ENCODE data around the gene PIGS.

The PIGS gene

DNA sequence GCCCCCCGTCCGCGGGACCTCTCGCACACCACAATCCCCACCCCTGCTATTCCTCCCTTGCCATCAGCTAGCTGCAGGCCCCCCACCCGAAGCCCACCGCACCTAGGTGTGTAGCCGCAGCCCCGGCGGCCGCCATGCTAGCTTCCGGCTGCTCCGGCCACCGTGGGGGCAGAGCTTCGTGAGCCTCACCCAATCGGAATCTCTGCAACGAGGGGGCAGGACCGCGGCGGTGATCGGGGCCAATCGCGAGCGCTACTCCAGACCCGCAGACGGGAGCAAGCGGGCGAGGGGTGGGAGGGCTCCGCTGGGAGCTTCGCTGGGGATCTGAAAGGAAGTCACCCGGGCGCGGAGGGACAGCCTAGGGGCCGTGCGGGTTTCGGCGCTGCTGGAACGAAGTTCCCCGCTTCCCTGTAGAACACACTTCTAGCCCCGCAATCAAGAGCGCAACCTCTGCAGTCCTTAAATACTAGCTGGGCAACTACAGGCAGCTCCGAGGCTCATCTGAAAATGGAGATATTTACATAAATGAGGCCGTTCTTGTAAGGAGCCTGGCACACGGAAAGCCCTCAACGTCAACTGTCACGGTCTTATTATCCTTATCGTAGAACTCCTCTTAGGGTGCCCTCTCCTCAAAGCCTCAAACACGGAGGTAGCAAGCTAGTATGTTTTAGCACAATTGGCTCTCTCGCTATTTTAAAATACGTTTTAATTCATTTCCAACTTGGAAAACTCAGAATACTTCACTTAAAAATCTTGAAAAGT, at the start of gene PIGS:
Gene PIGS (minus strand): TSS at position 164 of the 762 bp plus-strand sequence. CDS start 28 bp downstream, at position 136.
- in situ Hi-C loops (cut with HindIII; ENCODE audit: low sequenced_read_pairs): no loop called here
- TF ChIP-seq, protein P1, sequence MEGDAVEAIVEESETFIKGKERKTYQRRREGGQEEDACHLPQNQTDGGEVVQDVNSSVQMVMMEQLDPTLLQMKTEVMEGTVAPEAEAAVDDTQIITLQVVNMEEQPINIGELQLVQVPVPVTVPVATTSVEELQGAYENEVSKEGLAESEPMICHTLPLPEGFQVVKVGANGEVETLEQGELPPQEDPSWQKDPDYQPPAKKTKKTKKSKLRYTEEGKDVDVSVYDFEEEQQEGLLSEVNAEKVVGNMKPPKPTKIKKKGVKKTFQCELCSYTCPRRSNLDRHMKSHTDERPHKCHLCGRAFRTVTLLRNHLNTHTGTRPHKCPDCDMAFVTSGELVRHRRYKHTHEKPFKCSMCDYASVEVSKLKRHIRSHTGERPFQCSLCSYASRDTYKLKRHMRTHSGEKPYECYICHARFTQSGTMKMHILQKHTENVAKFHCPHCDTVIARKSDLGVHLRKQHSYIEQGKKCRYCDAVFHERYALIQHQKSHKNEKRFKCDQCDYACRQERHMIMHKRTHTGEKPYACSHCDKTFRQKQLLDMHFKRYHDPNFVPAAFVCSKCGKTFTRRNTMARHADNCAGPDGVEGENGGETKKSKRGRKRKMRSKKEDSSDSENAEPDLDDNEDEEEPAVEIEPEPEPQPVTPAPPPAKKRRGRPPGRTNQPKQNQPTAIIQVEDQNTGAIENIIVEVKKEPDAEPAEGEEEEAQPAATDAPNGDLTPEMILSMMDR (IDR thresholded peaks at IDR 0.05; ENCODE audit: low read depth, low read length): no peak
- H3K4me3 ChIP-seq (ENCODE audit: low read depth, low read length): peak within 1 kb of the TSS; percentile 72
- peak; percentile 92 for DNase-seq (ENCODE audit: low read depth, low spot score)

DNA sequence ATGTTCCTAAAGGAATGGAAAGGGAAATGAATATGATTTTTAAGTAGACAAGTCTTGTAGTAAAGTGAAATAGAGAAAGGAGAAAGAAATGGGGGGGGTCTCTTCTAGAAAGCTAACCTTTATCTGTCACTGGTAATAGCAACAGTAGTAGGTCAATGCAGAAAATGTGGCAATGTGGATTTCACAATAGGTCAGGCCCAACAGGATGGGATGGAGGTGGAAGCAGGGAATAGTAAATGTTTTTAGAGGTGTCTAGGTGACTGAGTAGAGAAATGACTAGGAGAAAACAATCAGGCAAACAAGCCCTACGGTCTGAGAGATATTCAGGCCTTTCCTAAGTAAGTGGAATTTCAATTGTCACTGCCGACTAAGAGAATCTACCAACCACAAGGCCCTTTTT, 48.7 kb upstream of the PIGS start:
- H3K4me3 ChIP-seq (ENCODE audit: low read depth, low read length): no peak overlapping the region
- TF ChIP-seq, protein P1 (IDR thresholded peaks at IDR 0.05; ENCODE audit: low read depth, low read length): no peak
- in situ Hi-C loops (cut with HindIII; ENCODE audit: low sequenced_read_pairs): no loop called here
- no peak for DNase-seq (ENCODE audit: low read depth, low spot score)

DNA sequence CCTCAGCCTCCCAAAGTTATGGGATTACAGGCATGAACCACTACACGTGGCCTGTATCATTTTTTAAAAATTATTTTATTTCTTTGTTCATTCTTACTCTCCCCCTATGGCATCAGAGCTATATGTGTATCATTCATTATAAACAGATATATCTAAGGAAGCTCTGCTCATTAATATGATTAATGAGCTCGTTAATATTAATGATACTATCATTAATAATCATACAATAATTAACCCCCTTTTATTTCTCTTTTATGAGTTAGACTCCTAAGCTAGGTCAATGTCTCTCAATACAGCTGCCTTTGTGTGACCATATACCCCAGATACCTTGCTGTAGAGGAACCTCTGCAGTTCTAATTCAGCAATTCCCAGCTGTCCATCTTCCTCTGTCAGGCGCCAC, 47.1 kb upstream of the PIGS start:
- H3K4me3 ChIP-seq (ENCODE audit: low read depth, low read length): no peak overlapping the region
- no peak for DNase-seq (ENCODE audit: low read depth, low spot score)
- TF ChIP-seq, protein P1 (IDR thresholded peaks at IDR 0.05; ENCODE audit: low read depth, low read length): no peak
- in situ Hi-C loops (cut with HindIII; ENCODE audit: low sequenced_read_pairs): no loop called here

DNA sequence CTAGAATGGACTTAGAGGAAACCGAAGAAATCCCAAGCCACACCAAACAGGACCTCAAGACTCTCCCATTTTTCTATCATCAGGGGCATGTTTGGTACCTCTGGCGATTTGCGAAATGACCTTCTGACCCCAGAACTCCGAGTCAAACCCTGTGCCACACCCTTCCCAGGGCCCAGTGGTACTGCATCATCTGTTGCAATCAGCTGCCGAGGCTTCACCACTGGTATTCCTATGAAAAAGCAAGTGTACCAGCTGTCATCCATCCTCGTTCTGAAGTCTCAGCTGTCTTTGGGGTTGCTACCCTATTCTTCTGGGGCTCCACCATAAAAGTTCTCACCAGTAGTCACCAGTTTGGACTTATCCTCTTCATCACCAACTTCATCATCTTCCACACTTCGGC, 45.0 kb upstream of the PIGS start:
- in situ Hi-C loops (cut with HindIII; ENCODE audit: low sequenced_read_pairs): no loop called here
- H3K4me3 ChIP-seq (ENCODE audit: low read depth, low read length): no peak overlapping the region
- no peak for DNase-seq (ENCODE audit: low read depth, low spot score)
- TF ChIP-seq, protein P1 (IDR thresholded peaks at IDR 0.05; ENCODE audit: low read depth, low read length): no peak

DNA sequence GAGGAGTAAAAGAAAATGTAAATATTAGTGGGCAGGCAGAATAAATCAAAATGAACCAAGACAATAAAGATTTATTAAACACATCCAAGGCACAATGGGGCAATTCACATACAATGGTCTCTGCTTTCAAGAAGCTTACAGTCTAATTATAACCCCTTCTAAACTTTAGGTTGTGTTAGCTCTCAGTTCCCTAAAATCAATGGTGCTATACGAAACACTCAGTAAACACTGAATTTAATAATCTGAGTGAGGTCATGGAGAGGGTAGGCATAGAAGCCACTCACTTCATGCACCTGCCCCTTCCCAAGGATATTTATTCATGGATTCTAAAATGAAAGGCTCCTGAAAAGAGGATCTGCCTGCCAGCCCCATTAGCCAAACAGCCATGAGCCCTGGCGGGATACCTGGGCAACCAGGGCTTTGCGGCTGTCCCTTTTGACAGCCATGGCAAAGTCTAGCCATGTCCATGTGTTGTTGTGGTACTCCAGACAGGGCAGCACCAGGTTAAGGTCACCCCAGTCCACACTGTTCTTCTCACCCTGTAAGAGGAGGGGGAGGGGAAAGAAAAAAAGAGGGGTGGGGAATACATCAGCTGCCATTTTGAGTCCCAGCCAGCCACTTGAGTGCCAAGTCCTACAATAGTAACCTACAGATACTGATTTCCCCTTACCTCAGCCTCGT, 44.1 kb upstream of the PIGS start:
- no peak overlapping the region for H3K4me3 ChIP-seq (ENCODE audit: low read depth, low read length)
- no peak for DNase-seq (ENCODE audit: low read depth, low spot score)
- in situ Hi-C loops (cut with HindIII; ENCODE audit: low sequenced_read_pairs): no loop called here
- TF ChIP-seq, protein P1 (IDR thresholded peaks at IDR 0.05; ENCODE audit: low read depth, low read length): no peak

DNA sequence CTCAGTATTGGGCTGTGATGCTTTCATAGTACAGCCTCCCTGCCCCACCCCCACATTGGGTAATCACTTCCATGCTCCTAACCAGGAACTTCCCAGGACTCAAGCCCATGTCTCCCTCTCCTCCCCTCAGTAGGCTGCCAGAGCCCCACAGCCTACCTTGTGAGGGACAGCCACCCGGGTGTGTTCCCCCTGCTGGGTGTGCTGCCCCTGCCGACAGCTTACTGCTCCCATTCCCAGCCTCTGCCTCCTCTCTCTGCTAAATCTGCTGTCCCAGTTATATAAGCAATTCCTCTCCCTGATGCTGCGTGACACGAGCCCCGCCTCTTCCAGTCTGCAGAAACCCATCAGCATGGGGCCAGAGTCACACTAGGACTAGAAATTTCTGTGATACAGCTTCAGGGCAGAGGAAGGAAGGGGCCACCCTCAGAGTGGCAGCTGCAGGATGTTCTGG, 42.6 kb upstream of the PIGS start, which contains the start of gene RSKR:
Gene RSKR (minus strand): TSS at position 255 of the 451 bp plus-strand sequence. CDS start 24 bp downstream, at position 231.
- DNase-seq (ENCODE audit: low read depth, low spot score): no peak
- in situ Hi-C loops (cut with HindIII; ENCODE audit: low sequenced_read_pairs): no loop called here
- TF ChIP-seq, protein P1 (IDR thresholded peaks at IDR 0.05; ENCODE audit: low read depth, low read length): no peak

More for the DNA sequence above, 42.6 kb upstream of the PIGS start, which contains the start of gene RSKR:
- no peak within 1 kb of the TSS for H3K4me3 ChIP-seq (ENCODE audit: low read depth, low read length)

Measured in astrocyte of the spinal cord (primary cell).